Endothelial cell of hepatic sinusoid (primary cell): ENCODE results near the gene CITED2.
"Not testable (repeated sequence)": the region's sequence is repeated elsewhere in the genome, so short reads cannot be mapped to it uniquely, and the experiment has no call there.

Experiments
- in situ Hi-C: cut with HindIII; loops from 2 replicates; pipeline ENCODE4 v1.10.0; 2017; ENCODE audit warnings: low sequenced_read_pairs

CITED2 gene, protein sequence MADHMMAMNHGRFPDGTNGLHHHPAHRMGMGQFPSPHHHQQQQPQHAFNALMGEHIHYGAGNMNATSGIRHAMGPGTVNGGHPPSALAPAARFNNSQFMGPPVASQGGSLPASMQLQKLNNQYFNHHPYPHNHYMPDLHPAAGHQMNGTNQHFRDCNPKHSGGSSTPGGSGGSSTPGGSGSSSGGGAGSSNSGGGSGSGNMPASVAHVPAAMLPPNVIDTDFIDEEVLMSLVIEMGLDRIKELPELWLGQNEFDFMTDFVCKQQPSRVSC

GRCh38 chr6:139374357-139375225 lies at the start of gene CITED2:
CITED2 (minus strand) TSS chr6:139374648; CDS start chr6:139373944, 704 bp downstream.
- in situ Hi-C loops, result loop anchor here (5.0 to 10.0 kb wide), 3 partner anchors 163 to 1070 kb away; no protein-coding TSS in a partner anchor

DNA sequence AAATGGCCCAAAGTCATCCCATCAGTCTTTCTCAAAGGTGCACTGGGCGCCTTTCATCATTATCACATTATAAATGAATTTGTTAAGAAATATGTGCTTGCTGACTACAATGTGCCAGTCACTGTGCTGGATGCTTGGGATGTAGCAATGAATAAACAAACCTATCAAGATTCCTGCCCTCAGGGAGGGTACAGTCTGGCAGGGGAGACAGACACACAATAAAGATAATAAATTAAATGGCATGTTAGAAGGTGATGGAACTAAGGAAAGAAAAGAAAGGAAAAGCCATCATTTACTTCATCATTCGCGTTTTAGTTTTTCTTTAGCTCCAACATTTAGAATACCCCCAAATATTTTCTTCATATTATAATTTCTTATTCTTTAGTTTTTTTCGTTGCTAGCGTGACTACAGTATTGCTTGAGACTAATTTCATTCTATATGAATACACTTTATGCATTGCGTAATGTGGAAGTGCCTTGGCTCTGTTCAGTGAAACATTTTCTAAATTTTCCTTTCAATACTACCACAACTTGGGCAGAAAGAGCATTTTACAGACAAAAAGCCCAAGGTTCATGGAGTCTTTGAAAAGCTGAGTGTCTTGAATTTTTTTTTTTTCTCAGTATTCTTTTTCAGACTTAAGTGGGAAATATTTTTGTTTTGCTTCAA lies 48.7 kb upstream of the CITED2 start:
- in situ Hi-C loops, result no loop called here

GRCh38 chr6:139422105-139423036 lies 47.9 kb upstream of the CITED2 start:
- in situ Hi-C loops, result no loop called here

DNA sequence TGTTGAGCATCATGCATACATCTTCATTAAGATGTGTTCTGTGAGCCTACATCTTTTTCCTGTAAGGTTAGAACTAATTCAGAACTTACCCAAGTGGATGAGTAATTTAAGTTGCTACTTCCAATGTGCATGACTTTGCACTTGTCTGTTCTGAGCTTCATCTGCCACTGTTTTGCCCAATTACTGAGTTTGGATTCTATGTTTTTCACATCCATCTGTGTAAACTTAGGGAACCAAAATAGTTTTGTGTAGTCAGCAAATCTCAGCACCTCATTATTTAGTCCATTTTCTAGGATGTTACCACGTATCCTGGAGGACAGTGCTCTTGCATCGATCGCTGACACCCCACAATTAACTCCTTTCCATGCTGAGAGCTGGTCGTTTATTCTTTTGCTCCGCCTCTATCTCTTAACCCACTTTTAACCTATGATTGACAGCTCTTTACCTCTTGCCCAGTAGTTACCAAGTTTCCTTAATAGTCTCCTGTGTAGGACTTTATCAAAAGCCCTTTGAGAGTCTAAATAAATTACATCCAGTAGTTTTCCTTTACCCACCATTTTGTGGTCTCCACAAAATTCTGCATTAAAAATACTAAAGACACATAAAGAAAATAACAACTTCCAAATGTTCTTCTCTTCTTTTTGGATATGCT lies 44.2 kb upstream of the CITED2 start:
- in situ Hi-C loops, result no loop called here

- in situ Hi-C loops, result no loop called here
These were observed 41.7 kb upstream of the CITED2 start for GRCh38 chr6:139416146-139416545.

- in situ Hi-C loops, result no loop called here
These were observed 40.9 kb upstream of the CITED2 start for GRCh38 chr6:139415365-139415764.

- in situ Hi-C loops, result not testable (repeated sequence)
These were observed 37.7 kb upstream of the CITED2 start for GRCh38 chr6:139412103-139412502.

DNA sequence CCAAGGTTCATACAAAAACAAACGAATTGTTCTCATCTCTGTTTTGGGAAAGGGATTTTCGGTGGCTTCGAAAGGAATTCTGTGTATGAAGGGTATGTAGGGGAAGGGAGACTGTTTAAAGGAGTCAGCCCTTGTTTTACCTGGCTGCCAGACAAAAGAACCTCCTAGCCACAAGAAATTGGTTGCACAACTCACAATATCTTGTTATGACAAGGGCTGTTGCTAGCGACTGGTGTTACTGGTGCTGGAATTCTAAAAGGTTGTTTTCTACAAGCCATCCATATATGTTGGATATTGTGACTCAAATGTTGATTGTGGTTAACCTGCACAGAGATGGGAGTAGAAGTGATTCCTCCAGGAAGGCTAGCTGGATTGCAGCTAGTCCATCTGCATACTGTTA lies 34.6 kb upstream of the CITED2 start:
- in situ Hi-C loops, result no loop called here

GRCh38 chr6:139407718-139408222 lies 33.3 kb upstream of the CITED2 start:
- in situ Hi-C loops, result no loop called here

- in situ Hi-C loops, result no loop called here
These were observed 32.3 kb upstream of the CITED2 start for GRCh38 chr6:139406577-139407343.

- in situ Hi-C loops, result no loop called here
These were observed 28.5 kb upstream of the CITED2 start for GRCh38 chr6:139402876-139403386.

DNA sequence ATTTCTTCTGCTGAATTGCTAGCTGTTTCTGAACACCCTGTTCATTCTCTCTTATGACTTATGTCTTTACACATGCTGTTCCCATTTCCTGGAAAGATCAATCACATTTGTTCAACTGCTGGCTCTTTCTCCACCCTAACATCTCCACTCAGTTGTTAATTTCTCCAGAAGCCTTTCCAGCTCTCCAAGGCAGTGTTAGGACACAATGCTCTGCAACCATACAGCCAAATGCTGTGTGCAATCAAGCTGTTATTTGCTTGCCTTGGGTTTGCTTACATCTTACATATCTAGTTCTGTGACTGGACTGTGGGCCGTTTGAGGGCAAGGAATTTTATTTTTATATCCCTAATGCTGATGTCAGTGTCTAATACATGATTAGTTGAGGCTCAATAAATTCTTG lies 24.2 kb upstream of the CITED2 start:
- in situ Hi-C loops, result no loop called here

- in situ Hi-C loops, result no loop called here
These were observed 21.4 kb upstream of the CITED2 start for GRCh38 chr6:139395891-139396301.

GRCh38 chr6:139395371-139395770 lies 20.9 kb upstream of the CITED2 start:
- in situ Hi-C loops, result no loop called here

- in situ Hi-C loops, result no loop called here
These were observed 19.7 kb upstream of the CITED2 start for GRCh38 chr6:139394027-139394649.

- in situ Hi-C loops, result no loop called here
These were observed 18.3 kb upstream of the CITED2 start for GRCh38 chr6:139392794-139393193.

- in situ Hi-C loops, result no loop called here
These were observed 17.3 kb upstream of the CITED2 start for GRCh38 chr6:139391709-139392108.

GRCh38 chr6:139390447-139390846 lies 16.0 kb upstream of the CITED2 start:
- in situ Hi-C loops, result no loop called here
